OCI-LY7 (cell line): ENCODE data around the gene GSG1. TPM values are rescaled to one million over a fixed set of nuclear protein-coding genes. Genes with fewer than 3 reads are reported as not detected.
A peak's percentile ranks its signal among the peaks of the same experiment; 100 is the strongest.

Experiments used
- Bru-seq: library from RNA; stranded (reverse); fragments of 400-500 nt; gene quantifications from one replicate; lab custom pipeline; 2021; lab: Mats Ljungman, UMichigan
- BruChase-seq, 2 experiments: library from RNA; stranded (reverse); fragments of 400-500 nt; gene quantifications; one replicate each; lab custom pipeline; 2021; lab: Mats Ljungman, UMichigan
- BruUV-seq: library from RNA; stranded (reverse); fragments of 400-500 nt; replicated peaks from 2 replicates; lab custom pipeline; 2021; lab: Mats Ljungman, UMichigan
- CTCF ChIA-PET: fragments of 300-600 bp; sonication (Branson Sonifier 250); formaldehyde crosslinking; loops from one replicate; lab custom pipeline; 2022; ENCODE audit warnings: antibody characterized with exemption; ENCODE audit not compliant: unreplicated experiment; lab: Charles Lee
- POLR2A ChIA-PET: fragments of 300-600 bp; sonication (Branson Sonifier 250); formaldehyde crosslinking; loops from one replicate; lab custom pipeline; 2022; ENCODE audit warnings: antibody characterized with exemption; lab: Charles Lee
- DNase-seq: peaks from one replicate; pipeline ENCODE4 v3.0.0-alpha.2; 2015; ENCODE audit warnings: low spot score
- H2AFZ ChIP-seq: fragments of 200-600 bp; sonication (generic), shearing (Covaris generic); 2 replicates; pipeline ENCODE4 v1.6.1; 2014; ENCODE audit warnings: mild to moderate bottlenecking, antibody characterized with exemption, low read length, moderate library complexity
- H3K27ac ChIP-seq: fragments of 200-600 bp; sonication (generic); 2 replicates; pipeline ENCODE4 v1.5.1; 2014; ENCODE audit warnings: mixed run types, low read depth, mild to moderate bottlenecking, moderate library complexity, low read length, inconsistent platforms; ENCODE audit not compliant: poor library complexity, severe bottlenecking
- H3K36me3 ChIP-seq: fragments of 200-600 bp; sonication (generic); 2 replicates; pipeline ENCODE4 v1.6.1; 2014; ENCODE audit warnings: mild to moderate bottlenecking, antibody characterized with exemption, low read length, moderate library complexity, mixed read lengths; ENCODE audit not compliant: insufficient read depth
- H3K4me1 ChIP-seq: fragments of 200-600 bp; sonication (generic); 2 replicates; pipeline ENCODE4 v1.5.1; 2014; ENCODE audit warnings: mild to moderate bottlenecking, low read length; ENCODE audit not compliant: insufficient read depth, poor library complexity, severe bottlenecking
- H3K4me2 ChIP-seq: fragments of 200-600 bp; sonication (generic); 2 replicates; pipeline ENCODE4 v1.6.1; 2014; ENCODE audit warnings: mild to moderate bottlenecking, low read length
- H3K4me3 ChIP-seq: fragments of 200-600 bp; sonication (generic); 2 replicates; pipeline ENCODE4 v1.5.1; 2014; ENCODE audit warnings: mild to moderate bottlenecking, low read depth, low read length; ENCODE audit not compliant: poor library complexity, severe bottlenecking
- H3K79me2 ChIP-seq: fragments of 200-600 bp; sonication (generic); 2 replicates; pipeline ENCODE4 v1.6.1; 2016; ENCODE audit warnings: low read depth, mild to moderate bottlenecking, low read length, moderate library complexity, mixed read lengths; ENCODE audit not compliant: insufficient read depth
- H3K9me2 ChIP-seq: fragments of 200-600 bp; sonication (generic); 2 replicates; pipeline ENCODE4 v1.6.1; 2016; ENCODE audit warnings: mild to moderate bottlenecking, low read length, mixed read lengths; ENCODE audit not compliant: insufficient read depth
- H3K9me3 ChIP-seq: fragments of 200-600 bp; sonication (generic); 2 replicates; pipeline ENCODE4 v1.6.1; 2014; ENCODE audit warnings: mild to moderate bottlenecking, mixed run types, low read length, mixed read lengths
- H4K20me1 ChIP-seq: fragments of 200-600 bp; sonication (generic); 2 replicates; pipeline ENCODE4 v1.6.1; 2014; ENCODE audit warnings: mild to moderate bottlenecking, antibody characterized with exemption, low read length, moderate library complexity, mixed read lengths; ENCODE audit not compliant: insufficient read depth
- EZH2phosphoT487 ChIP-seq: fragments of 200-600 bp; sonication (generic); IDR thresholded peaks from 2 replicates; pipeline ENCODE4 v1.6.1; 2018; ENCODE audit warnings: low read depth, borderline replicate concordance, mild to moderate bottlenecking, mixed run types, antibody characterized with exemption, low read length, moderate library complexity, mixed read lengths
- intact Hi-C: fragments of 100-400 bp; cut with micrococcal nuclease; formaldehyde crosslinking; loops from one replicate; pipeline ENCODE4 v1.10.0; 2022; ENCODE audit not compliant: unreplicated experiment
- long read RNA-seq: library from polyadenylated mRNA; stranded (forward); transcript quantifications from one replicate; pipeline ENCODE4 v2.0.0, GENCODE V29; 2022
- total RNA-seq, 2 experiments: library from RNA; depleted of rRNA in 1 of 2; stranded (reverse); fragments of >200 nt in 1 of 2; shearing (Covaris generic) in 1 of 2; gene quantifications; 2 replicates each; pipeline ENCODE4 v1.2.3, GENCODE V29; 2014 to 2022
- TF ChIP-seq, protein P1 (sequence below): fragments of 200-600 bp; sonication (generic); conservative IDR thresholded peaks from 2 replicates; pipeline ENCODE4 v1.5.1; 2014; ENCODE audit warnings: mild to moderate bottlenecking, antibody characterized with exemption, low read length, moderate library complexity, mixed read lengths

The GSG1 gene
- total RNA-seq (2014; rRNA removed; shearing (Covaris generic)) (not detected in 2 replicates), total RNA-seq (2022) (not detected in 2 replicates), Bru-seq, nascent RNA (percentile 9 among the genes with signal in this experiment), BruChase-seq, experiment 1, labeled RNA remaining after a 6-hour chase (percentile 10 among the genes with signal in this experiment), BruChase-seq, experiment 2, labeled RNA remaining after a 2-hour chase (not detected)
- long read RNA-seq: 0 reads

DNA sequence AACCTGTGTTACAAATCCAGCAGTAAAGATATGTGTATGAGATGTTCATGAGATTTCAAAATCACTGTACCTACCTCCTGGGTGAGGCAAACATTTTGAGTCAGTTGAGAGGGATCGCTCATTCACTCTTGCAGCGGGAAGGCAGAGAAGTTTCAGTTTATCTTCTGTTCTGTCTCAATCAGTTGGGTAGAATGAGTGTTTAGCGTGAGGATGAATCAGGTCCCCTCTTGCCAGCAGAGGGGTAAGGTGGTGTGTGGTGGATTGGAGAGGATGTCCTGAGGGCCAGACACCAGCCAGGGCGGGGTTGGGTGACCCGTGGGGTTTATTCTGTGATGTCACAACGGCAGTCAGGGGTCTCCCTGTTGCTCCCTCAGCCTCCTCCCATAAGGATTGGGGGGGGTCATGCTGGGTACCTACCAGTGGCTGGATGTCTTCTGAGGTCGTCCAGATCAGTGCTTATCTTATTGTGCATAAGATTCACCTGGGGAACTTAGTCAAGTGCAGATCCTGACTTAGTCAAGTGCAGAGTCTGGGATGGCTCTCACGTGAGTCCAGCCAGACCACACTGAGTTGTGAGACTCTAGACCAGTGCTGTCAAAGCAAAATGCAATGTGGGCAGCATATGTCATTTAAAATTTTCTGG lies at the start of gene GSG1:
Gene GSG1 (minus strand): TSS at position 277 of the 643 bp plus-strand sequence. CDS start 155 bp downstream, at position 122.
- POLR2A ChIA-PET: interaction anchor here (1.0 to 2.2 kb wide), 3 partner anchors 12 to 324 kb away, joined by 3 to 6 read pairs (median 3); no protein-coding TSS in a partner anchor
- DNase-seq: peak; percentile 24

DNA sequence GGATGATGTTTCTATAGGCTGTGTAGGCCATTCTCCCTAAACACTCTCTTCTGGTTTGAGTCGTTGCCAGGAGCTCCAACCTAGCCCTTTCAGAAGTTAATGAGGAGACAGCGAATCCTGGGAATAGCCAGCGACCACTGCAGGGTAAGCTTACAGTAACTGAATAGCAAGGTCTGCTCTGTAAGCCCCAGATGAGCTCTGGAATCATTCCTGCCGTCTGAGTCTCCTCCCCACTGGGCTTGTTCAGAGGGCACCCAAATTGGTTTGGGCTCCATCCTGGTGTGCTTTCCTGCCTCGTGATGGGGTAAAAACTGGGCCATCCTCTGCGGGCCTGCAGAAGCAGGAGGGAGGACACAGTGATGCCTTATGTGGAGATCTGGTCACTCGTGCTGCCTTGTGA lies 49.7 kb upstream of the GSG1 start:
- CTCF ChIA-PET: no interaction called here
- Histone ChIP-seq H3K9me3 (no peaks in the 10 kb centered on the region), H4K20me1 (no peaks in the 10 kb centered on the region), H3K36me3 (no peaks in the 10 kb centered on the region), H3K4me2 (no peak overlapping the region), H3K27ac (no peak overlapping the region), H3K79me2 (no peaks in the 10 kb centered on the region), H3K4me3 (no peak overlapping the region), H3K4me1 (no peaks in the 10 kb centered on the region), H3K9me2 (no peaks in the 10 kb centered on the region), H2AFZ (no peak overlapping the region)
- intact Hi-C loops: no loop called here
- POLR2A ChIA-PET: no interaction called here
- no TSS peak for BruUV-seq
- DNase-seq: no peak
- TF ChIP-seq, protein P1, sequence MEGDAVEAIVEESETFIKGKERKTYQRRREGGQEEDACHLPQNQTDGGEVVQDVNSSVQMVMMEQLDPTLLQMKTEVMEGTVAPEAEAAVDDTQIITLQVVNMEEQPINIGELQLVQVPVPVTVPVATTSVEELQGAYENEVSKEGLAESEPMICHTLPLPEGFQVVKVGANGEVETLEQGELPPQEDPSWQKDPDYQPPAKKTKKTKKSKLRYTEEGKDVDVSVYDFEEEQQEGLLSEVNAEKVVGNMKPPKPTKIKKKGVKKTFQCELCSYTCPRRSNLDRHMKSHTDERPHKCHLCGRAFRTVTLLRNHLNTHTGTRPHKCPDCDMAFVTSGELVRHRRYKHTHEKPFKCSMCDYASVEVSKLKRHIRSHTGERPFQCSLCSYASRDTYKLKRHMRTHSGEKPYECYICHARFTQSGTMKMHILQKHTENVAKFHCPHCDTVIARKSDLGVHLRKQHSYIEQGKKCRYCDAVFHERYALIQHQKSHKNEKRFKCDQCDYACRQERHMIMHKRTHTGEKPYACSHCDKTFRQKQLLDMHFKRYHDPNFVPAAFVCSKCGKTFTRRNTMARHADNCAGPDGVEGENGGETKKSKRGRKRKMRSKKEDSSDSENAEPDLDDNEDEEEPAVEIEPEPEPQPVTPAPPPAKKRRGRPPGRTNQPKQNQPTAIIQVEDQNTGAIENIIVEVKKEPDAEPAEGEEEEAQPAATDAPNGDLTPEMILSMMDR: no peak
- no peak for TF ChIP-seq EZH2phosphoT487

More for the DNA sequence above, at the start of gene GSG1:
- Histone ChIP-seq H3K9me3 (no peaks in the 10 kb centered on the region), H2AFZ (peak within 1 kb of the TSS; percentile 100; the same call in 1 of the 2 replicates), H3K36me3 (no peaks in the 10 kb centered on the region), H4K20me1 (no peaks in the 10 kb centered on the region), H3K4me3 (no peak within 1 kb of the TSS), H3K4me1 (peaks cover 35% of the 10 kb centered on the region), H3K9me2 (no peaks in the 10 kb centered on the region), H3K27ac (no peak within 1 kb of the TSS), H3K4me2 (no peak within 1 kb of the TSS), H3K79me2 (no peaks in the 10 kb centered on the region)
- TF ChIP-seq, protein P1: no peak
- TF ChIP-seq EZH2phosphoT487: no peak
- no TSS peak for BruUV-seq
- CTCF ChIA-PET: no interaction called here
- intact Hi-C loops: no loop called here

DNA sequence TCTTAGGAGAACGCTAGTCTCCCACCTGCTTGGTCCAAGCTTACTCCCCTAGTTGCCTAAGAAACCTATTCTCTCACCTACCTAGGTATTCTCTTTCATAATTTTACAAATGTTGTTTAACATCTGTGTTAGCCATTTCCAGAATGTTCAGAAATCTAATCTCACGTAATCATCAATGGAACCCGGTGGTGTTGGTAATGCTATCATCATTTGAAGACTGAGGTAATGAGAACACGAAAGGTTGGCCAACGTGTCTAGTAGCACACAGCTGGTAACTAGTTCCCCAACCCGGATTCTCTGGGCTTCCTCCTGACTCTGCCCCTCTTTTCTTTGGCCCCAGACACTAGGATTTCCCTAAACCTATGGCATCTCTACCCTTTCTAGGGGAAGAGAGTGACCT lies 49.3 kb upstream of the GSG1 start:
- H3K4me3 ChIP-seq: no peak overlapping the region
- no peaks in the 10 kb centered on the region for H4K20me1 ChIP-seq
- no peak overlapping the region for H3K27ac ChIP-seq
- no peaks in the 10 kb centered on the region for H3K9me3 ChIP-seq
- H2AFZ ChIP-seq: no peak overlapping the region
- TF ChIP-seq, protein P1: no peak
- no peak for TF ChIP-seq EZH2phosphoT487
- ChIA-PET CTCF (no interaction called here), POLR2A (no interaction called here)
- H3K79me2 ChIP-seq: no peaks in the 10 kb centered on the region
- intact Hi-C loops: no loop called here
- H3K4me2 ChIP-seq: no peak overlapping the region
- no peaks in the 10 kb centered on the region for H3K36me3 ChIP-seq
- H3K4me1 ChIP-seq: no peaks in the 10 kb centered on the region
- BruUV-seq: no TSS peak
- DNase-seq: no peak
- H3K9me2 ChIP-seq: no peaks in the 10 kb centered on the region
